ENCODE results near the gene GSTM5. TPM values are rescaled to one million over a fixed set of nuclear protein-coding genes. Genes with fewer than 3 reads are reported as not detected.

GSTM5 gene
- total RNA-seq, 4 donors from 2014 or later, result 0.51 to 24.8 (median 22.3) TPM

DNA sequence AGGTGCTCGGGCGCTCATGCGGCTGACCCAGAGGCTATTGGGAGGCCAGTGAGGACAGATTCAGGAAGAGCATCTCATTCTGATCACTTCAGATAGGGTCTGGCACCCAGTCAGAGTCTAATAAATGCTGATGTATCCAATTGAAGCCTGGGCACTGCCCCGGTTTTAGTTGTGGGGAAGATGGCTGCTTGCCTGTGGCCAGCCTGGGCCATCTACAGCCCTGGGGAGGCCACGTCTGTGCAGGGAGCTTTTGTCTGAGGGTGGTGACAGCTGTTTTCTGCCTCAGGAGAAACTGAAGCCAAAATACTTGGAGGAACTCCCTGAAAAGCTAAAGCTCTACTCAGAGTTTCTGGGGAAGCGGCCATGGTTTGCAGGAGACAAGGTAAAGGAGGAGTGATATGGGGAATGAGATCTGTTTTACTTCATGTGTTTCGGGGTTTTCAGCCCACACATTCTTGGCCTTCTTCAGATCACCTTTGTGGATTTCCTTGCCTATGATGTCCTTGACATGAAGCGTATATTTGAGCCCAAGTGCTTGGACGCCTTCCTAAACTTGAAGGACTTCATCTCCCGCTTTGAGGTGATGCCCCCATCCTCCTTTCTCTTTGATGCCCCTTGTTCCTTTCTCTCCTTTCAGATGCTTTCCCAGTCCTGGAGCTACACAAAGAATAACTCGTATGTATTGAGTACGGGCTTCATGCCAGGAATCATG, 2.8 kb downstream of the GSTM5 start:
- no peak for DNase-seq
- intact Hi-C loops (cut with DNase I; ENCODE audit: low total_unique reads), result no loop called here
- Histone ChIP-seq H3K4me3 (no peak overlapping the region), H3K27ac (no peak overlapping the region), H3K36me3 (no peaks in the 10 kb centered on the region), H3K4me1 (peaks cover 0 to 3% of the 10 kb centered on the region in 2 donors), H3K27me3 (no peaks in the 10 kb centered on the region), H3K9me3 (no peaks in the 10 kb centered on the region)
- TF ChIP-seq POLR2A (IDR thresholded peaks at IDR 0.05), result no peak
- TF ChIP-seq, protein P1, sequence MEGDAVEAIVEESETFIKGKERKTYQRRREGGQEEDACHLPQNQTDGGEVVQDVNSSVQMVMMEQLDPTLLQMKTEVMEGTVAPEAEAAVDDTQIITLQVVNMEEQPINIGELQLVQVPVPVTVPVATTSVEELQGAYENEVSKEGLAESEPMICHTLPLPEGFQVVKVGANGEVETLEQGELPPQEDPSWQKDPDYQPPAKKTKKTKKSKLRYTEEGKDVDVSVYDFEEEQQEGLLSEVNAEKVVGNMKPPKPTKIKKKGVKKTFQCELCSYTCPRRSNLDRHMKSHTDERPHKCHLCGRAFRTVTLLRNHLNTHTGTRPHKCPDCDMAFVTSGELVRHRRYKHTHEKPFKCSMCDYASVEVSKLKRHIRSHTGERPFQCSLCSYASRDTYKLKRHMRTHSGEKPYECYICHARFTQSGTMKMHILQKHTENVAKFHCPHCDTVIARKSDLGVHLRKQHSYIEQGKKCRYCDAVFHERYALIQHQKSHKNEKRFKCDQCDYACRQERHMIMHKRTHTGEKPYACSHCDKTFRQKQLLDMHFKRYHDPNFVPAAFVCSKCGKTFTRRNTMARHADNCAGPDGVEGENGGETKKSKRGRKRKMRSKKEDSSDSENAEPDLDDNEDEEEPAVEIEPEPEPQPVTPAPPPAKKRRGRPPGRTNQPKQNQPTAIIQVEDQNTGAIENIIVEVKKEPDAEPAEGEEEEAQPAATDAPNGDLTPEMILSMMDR (IDR thresholded peaks at IDR 0.05), result no peak

DNA sequence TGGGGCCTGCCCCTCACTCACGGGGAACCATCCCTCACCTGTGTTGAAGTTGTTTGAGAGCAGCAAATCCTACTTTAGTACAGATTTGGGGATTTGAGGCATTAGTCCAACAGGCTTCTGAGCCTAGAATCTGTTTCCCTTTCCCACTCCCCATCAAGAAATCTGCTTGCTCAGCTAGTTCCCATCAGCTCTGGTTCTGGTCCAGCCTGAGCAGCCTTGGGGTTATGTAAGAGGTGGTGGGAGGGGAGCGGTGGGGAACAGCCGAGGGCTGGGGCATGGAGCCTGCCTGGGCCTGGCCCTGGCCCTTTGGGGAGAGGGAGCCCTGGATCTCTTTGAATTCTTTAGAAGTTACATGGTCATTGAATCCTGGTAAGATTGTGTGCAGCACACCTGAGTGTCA, 4.1 kb downstream of the GSTM5 start:
- H3K9me3 ChIP-seq, result no peaks in the 10 kb centered on the region
- peak in 1 of 2 donors; percentile 33 for DNase-seq
- H3K36me3 ChIP-seq, result no peaks in the 10 kb centered on the region
- H3K27me3 ChIP-seq, result no peaks in the 10 kb centered on the region
- intact Hi-C loops (cut with DNase I; ENCODE audit: low total_unique reads), result no loop called here
- H3K4me3 ChIP-seq, result no peak overlapping the region
- TF ChIP-seq, protein P1 (IDR thresholded peaks at IDR 0.05), result no peak
- TF ChIP-seq POLR2A (IDR thresholded peaks at IDR 0.05), result no peak
- peak overlapping the region in 1 of 2 donors; percentile 5 for H3K27ac ChIP-seq
- H3K4me1 ChIP-seq, result peaks cover 0 to 3% of the 10 kb centered on the region in 2 donors

DNA sequence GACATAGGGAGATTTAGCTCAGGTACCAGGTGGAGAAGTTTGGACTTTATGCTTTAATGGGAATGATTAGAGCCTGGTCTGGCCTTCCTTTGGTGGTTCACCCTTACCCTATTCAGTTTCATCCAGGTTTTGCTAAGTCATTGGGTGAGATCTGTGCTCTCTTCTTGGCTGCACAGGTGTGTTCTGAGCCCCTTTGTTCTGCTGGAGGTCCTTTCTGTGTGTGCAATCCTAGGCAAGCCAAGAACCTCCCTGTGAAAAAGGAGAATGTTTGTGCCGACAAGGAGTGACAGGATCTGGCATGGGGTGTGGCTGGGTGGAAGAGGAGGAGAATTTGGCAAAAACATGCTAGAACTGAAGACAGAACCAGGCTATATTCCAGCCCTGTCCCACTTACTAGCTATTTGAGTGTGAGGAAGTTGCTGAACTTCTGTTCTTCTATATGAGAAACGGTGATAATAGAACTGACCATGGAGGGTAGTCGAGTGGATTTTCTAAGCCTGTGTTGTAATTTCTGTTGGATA, 4.6 kb downstream of the GSTM5 start:
- intact Hi-C loops (cut with DNase I; ENCODE audit: low total_unique reads), result no loop called here
- H3K27ac ChIP-seq, result peak overlapping the region in 1 of 2 donors; percentile 5
- TF ChIP-seq POLR2A (IDR thresholded peaks at IDR 0.05), result no peak
- TF ChIP-seq, protein P1 (IDR thresholded peaks at IDR 0.05), result no peak

DNA sequence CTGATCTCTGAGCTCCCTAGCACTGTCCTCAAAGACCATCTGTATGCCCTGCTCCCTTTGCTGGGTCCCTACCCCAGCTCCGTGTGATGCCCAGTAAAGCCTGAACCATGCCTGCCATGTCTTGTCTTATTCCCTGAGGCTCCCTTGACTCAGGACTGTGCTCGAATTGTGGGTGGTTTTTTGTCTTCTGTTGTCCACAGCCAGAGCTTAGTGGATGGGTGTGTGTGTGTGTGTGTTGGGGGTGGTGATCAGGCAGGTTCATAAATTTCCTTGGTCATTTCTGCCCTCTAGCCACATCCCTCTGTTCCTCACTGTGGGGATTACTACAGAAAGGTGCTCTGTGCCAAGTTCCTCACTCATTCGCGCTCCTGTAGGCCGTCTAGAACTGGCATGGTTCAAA, 5.7 kb downstream of the GSTM5 start:
- Histone ChIP-seq H3K4me3 (no peak overlapping the region), H3K27ac (no peak overlapping the region), H3K9me3 (no peaks in the 10 kb centered on the region), H3K36me3 (no peaks in the 10 kb centered on the region), H3K27me3 (no peaks in the 10 kb centered on the region), H3K4me1 (peaks cover 0 to 3% of the 10 kb centered on the region in 2 donors)
- intact Hi-C loops (cut with DNase I; ENCODE audit: low total_unique reads), result no loop called here
- DNase-seq, result no peak
- TF ChIP-seq, protein P1 (IDR thresholded peaks at IDR 0.05), result no peak
- TF ChIP-seq POLR2A (IDR thresholded peaks at IDR 0.05), result no peak

More for the DNA sequence above, 4.6 kb downstream of the GSTM5 start:
- DNase-seq, result no peak
- Histone ChIP-seq H3K27me3 (no peaks in the 10 kb centered on the region), H3K36me3 (no peaks in the 10 kb centered on the region), H3K4me1 (peaks cover 0 to 3% of the 10 kb centered on the region in 2 donors), H3K4me3 (no peak overlapping the region), H3K9me3 (no peaks in the 10 kb centered on the region)

DNA sequence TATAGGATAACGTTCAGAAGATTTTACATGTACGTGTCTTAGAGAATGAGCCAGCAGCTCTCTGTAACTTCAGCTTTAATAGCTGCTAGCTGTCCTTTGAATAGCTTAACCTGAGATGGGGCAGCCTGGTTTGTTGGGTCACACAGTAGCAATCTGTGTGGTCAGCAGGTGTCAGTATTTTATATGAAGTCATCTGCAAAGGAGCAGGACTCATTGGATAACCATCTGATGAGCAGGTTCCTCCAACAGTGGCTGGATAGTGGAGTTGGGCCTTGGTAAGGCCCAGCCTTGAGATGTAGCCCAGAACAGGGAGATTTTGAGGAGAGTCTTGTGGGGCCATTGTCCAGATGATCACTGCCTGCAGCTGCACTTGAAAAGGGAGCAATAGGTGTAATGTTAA, 6.4 kb downstream of the GSTM5 start:
- TF ChIP-seq, protein P1 (IDR thresholded peaks at IDR 0.05), result no peak
- no peak for TF ChIP-seq POLR2A (IDR thresholded peaks at IDR 0.05)
- Histone ChIP-seq H3K27ac (no peak overlapping the region), H3K4me3 (no peak overlapping the region), H3K4me1 (peaks cover 0 to 3% of the 10 kb centered on the region in 2 donors), H3K27me3 (no peaks in the 10 kb centered on the region), H3K36me3 (no peaks in the 10 kb centered on the region), H3K9me3 (no peaks in the 10 kb centered on the region)
- intact Hi-C loops (cut with DNase I; ENCODE audit: low total_unique reads), result no loop called here
- no peak for DNase-seq
